G401.6 (cell line): ENCODE measurements around the gene ATRN.

Experiments used
- FAIRE-seq: peaks from 2 replicates; lab custom pipeline; 2012; peaks lifted over from hg19 to GRCh38; lab: Jason Lieb, UNC

ATRN gene

GRCh38 chr20:3628502-3629314 is 157.9 kb downstream of the ATRN start:
- no peak for FAIRE-seq

GRCh38 chr20:3629893-3630292 is 159.1 kb downstream of the ATRN start:
- FAIRE-seq: no peak

GRCh38 chr20:3630429-3630828 is 159.6 kb downstream of the ATRN start:
- no peak for FAIRE-seq

- FAIRE-seq: no peak
These were observed 160.7 kb downstream of the ATRN start for GRCh38 chr20:3631534-3631933.

GRCh38 chr20:3632311-3633004 is 161.6 kb downstream of the ATRN start:
- FAIRE-seq: no peak

GRCh38 chr20:3633913-3634478 is 163.2 kb downstream of the ATRN start:
- no peak for FAIRE-seq

- no peak for FAIRE-seq
These were observed 164.5 kb downstream of the ATRN start for GRCh38 chr20:3635346-3635745.

- FAIRE-seq: no peak
These were observed 169.4 kb downstream of the ATRN start for GRCh38 chr20:3640259-3640658.

GRCh38 chr20:3645309-3646066 is 174.7 kb downstream of the ATRN start:
- FAIRE-seq: no peak

- no peak for FAIRE-seq
These were observed 175.2 kb downstream of the ATRN start for GRCh38 chr20:3646067-3646440.

GRCh38 chr20:3646651-3647050 is 175.8 kb downstream of the ATRN start:
- no peak for FAIRE-seq

- FAIRE-seq: no peak
These were observed 176.7 kb downstream of the ATRN start for GRCh38 chr20:3647473-3647872.

GRCh38 chr20:3648951-3649350 is 178.1 kb downstream of the ATRN start:
- no peak for FAIRE-seq

GRCh38 chr20:3651204-3651962 is 180.6 kb downstream of the ATRN start:
- no peak for FAIRE-seq

- FAIRE-seq: no peak
These were observed 181.4 kb downstream of the ATRN start for GRCh38 chr20:3652221-3652620.

GRCh38 chr20:3652676-3653596 is 182.1 kb downstream of the ATRN start:
- no peak for FAIRE-seq

GRCh38 chr20:3653921-3654320 is 183.1 kb downstream of the ATRN start:
- FAIRE-seq: no peak

GRCh38 chr20:3654326-3655130 is 183.7 kb downstream of the ATRN start:
- no peak for FAIRE-seq

- no peak for FAIRE-seq
These were observed 184.2 kb downstream of the ATRN start for GRCh38 chr20:3655131-3655405.

- no peak for FAIRE-seq
These were observed 187.3 kb downstream of the ATRN start for GRCh38 chr20:3658019-3658715.
